H1 (cell line): Measurements from ENCODE around the gene IL27RA. TPM values are rescaled to one million over a fixed set of nuclear protein-coding genes. Genes with fewer than 3 reads are reported as not detected.

Source experiments
- CREB1 ChIP-seq: IDR thresholded peaks from 2 replicates; pipeline ENCODE4 v1.6.1; 2012; ENCODE audit warnings: inconsistent platforms
- GABPA ChIP-seq: IDR thresholded peaks from 2 replicates; pipeline ENCODE4 v1.6.1; 2011; ENCODE audit warnings: mild to moderate bottlenecking, low read length, moderate library complexity, borderline replicate concordance; ENCODE audit not compliant: insufficient read depth
- KDM1A ChIP-seq: fragments of 200-600, 300-600 bp; sonication (generic); IDR thresholded peaks from 2 replicates; pipeline ENCODE4 v1.7.1; 2016; ENCODE audit warnings: mild to moderate bottlenecking, low read length, borderline replicate concordance
- PHF8 ChIP-seq: fragments of 200-600 bp; sonication (generic); conservative IDR thresholded peaks from 2 replicates; pipeline ENCODE4 v1.7.1; 2012; ENCODE audit warnings: low read depth, mild to moderate bottlenecking, inconsistent platforms, low read length, moderate library complexity
- POLR2A ChIP-seq, 2 experiments: IDR thresholded peaks; 1 replicate in 1 of 2; 2 replicates in 1 of 2; pipeline ENCODE4 v1.6.1; 2011; ENCODE audit warnings: low read depth in 2 of 2, low read length in 2 of 2, mild to moderate bottlenecking in 2 of 2; ENCODE audit errors: control extremely low read depth in 1 of 2
- SP1 ChIP-seq: IDR thresholded peaks from 2 replicates; pipeline ENCODE4 v1.6.1; 2011; ENCODE audit warnings: low read depth, low read length
- SP2 ChIP-seq: IDR thresholded peaks from 2 replicates; pipeline ENCODE4 v1.6.1; 2012; ENCODE audit warnings: mild to moderate bottlenecking, low read length, inconsistent platforms
- TAF1 ChIP-seq: IDR thresholded peaks from 2 replicates; pipeline ENCODE4 v1.6.1; 2011; ENCODE audit warnings: mild to moderate bottlenecking, low read depth, low read length
- TEAD4 ChIP-seq: IDR thresholded peaks from 2 replicates; pipeline ENCODE4 v1.6.1; 2012; ENCODE audit warnings: low read depth, low read length, inconsistent platforms, mixed read lengths
- ZNF274 ChIP-seq: IDR thresholded peaks from 2 replicates; pipeline ENCODE4 v1.7.0; 2012; ENCODE audit warnings: low read length, borderline replicate concordance; ENCODE audit errors: extremely low read depth
- polyA plus RNA-seq, 7 experiments: library from polyadenylated mRNA; depleted of rRNA in 3 of 7; stranded (reverse) in 5 of 7; unstranded in 2 of 7; fragments of >200 nt in 5 of 7; fragments of 200-250 nt in 2 of 7; gene quantifications; 1 replicate in 5 of 7; 2 replicates in 1 of 7; 4 replicates in 1 of 7; pipeline versions ENCODE4 v1.2.1 to v1.2.3, GENCODE V29; 2011 to 2013; ENCODE audit warnings: missing spikeins in 2 of 7, mixed read lengths in 2 of 7
- total RNA-seq: library from RNA; stranded (reverse); fragmentation: NEBNext Ultra II Directional; extraction: Animal tissue kit (Norgen Biotek cat#: 25700); gene quantifications from 2 replicates; pipeline ENCODE4 v1.2.1, GENCODE V29; 2021

The IL27RA gene
- total and polyA plus RNA-seq, 2 of the 8 experiments (the other 6 are each of a cell fraction or from before 2014, with no cell fraction given): 9.9 to 14.7 TPM

DNA sequence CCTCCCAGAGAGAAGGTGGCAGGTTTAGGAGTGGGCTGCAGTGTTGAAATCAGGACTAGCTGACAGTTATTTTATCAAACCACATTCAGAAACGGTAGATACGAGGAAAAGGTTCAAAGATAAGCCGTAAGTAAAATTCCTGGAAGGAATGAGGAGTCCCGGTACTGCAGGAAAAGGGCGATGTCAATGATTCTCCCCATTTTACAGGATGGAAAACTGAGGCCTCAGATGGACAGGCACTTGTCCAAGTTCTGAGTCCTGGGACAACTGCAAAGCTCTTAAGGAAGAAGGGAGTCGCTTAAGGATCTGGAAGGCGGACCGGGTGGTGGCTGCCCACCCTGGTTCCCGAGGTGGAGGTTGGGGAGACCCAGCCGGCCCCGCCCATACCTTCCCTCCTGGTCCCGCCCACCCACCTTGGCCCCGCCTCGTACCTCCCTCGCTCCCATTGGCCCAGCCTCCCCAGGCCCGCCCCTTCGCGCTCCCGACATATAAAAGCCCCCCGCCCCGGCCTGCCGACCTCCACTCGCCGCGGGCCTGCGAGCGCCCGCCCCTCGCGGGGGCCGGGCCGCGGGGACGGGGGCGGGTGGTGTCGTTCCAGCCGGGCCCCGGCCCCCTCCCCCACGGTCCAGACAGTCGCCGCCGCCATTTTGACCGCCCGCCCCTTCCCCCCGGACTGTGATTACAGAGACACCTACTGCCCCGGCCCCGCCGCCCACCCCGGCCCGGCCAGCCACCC lies 26.0 kb upstream of the IL27RA start (continued):
- TF ChIP-seq KDM1A (peak; percentile 99), TEAD4 (no peak), CREB1 (no peak; the same call in 1 of the 2 replicates), SP1 (peak; percentile 68; the same call in 1 of the 2 replicates), PHF8 (peak; percentile 59; the same call in 1 of the 2 replicates), ZNF274 (no peak), SP2 (no peak), POLR2A (IDR thresholded peaks at IDR 0.05; ENCODE audit: control extremely low read depth in 1 of 2, low read depth in 2 of 2, low read length in 2 of 2) (peak; percentile 69 to 71), TAF1 (peak; percentile 76), GABPA (no peak)
